NOMO-1 treated with dmso at 0.1 percent for 144 hours (cell line): ENCODE results near the gene ABCA1.
A peak's percentile ranks its signal among the peaks of the same experiment; 100 is the strongest.

Source experiments
- DNase-seq: peaks from one replicate; lab custom pipeline; 2025; ENCODE audit not compliant: unreplicated experiment; lab: John Stamatoyannopoulos, UW

The ABCA1 gene

DNA sequence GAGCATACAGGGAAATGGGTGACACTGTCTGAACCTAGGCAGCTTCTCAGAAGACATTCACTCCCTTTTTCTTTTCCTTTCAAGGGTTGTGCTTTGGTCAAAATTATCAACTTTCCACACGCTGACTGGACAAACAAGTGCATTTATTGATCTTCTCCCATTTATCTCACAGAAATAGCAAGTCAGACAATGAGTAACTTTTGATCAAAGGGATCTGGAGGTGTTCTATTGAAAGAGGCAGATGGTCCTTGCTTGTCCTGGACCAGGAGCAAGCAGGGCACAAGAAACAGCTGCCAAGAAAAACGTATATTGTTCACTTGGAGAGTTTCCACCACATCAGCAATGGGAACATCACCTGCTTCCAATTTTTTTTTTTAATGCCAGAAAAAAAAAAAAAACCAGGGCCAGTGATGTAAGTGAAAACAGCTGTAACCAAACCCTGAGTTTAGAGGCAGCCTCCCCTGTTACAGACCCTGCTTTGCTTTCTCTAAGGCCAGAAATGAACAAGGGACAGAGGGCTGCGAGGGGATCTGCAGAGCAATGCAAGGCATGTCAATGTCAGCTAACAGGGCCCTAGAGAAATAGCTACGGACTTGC, 84.2 kb downstream of the ABCA1 start:
- no peak for DNase-seq

DNA sequence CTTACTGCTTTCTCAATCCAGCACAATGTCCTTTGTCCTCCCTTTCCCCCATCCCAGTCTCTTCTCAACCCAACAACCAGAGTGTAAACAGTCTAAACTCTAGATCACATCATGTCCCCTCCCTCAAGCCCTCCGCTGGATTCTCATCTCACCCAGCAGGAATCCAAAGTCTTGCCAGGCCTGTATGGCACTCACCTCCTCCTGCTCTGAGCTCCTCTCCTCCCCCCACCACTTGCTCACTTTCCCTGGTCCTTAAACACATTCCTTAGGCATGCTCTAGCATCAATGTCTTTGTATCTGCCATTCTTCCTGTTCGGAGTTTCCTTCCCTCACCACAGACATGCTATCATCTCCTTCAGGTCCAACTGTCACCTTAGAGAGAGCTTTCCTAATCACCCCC, 85.3 kb downstream of the ABCA1 start:
- DNase-seq: no peak

DNA sequence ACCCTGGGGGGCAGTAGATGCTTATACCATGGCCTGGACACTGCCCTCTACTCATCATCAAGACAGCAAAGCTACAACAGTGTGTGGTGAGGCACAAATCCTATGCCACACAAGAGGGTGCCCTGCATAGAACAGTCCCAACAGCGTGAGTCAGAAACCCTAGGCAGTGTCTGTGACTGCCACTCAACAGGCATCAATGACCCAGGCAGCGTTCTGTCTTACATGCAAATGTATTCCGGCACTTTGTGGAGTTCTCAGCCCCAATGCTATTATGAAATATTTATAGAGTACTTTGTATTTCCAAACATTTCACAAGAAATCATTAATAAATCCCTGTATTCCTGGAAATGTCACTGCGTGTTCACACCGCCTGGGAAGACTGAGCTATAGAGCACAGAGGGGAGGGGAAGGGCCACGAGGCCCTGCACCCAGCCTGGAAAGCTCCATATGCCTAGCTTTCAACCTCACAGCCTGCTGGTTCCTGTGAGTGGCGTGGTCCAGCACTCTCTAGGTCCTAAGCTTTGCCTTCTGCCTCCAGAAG, 86.3 kb downstream of the ABCA1 start:
- no peak for DNase-seq

DNA sequence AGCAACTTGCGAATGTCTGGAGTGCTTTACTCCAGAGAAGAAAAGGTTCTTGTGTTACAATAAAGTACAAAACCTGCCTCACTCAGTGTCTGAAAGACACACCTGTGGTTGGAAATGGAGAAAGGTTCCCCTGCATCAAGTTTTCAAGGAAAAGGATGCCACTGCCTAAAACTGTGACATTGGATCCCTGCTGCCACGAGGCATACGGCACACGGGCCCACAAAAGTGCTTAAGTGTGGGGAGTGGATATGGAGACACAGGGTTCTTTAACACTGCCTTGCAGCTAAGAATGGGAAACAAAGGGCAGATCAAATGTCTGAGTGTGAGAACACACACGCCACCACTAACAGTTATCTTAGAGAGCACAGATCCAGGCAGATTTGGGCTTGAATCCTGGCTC, 89.0 kb downstream of the ABCA1 start:
- DNase-seq: no peak

DNA sequence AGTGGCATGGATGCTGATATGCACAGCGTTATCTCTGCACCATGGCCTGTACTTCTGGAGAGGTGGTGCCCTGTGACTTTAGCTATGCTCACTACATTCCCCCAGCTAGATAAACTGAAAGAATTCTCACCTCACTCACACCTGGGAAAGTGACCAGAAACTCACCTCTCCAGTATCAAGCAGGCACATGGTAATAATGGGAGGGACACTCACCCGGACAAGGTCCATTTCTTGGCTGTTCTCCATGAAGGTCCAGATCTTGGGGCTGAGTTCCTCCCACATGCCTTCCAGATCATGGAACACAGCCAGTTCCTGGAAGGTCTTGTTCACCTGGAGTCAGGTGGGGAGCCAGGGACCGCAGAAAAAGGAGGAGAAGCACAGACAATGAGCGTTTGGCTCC, 91.2 kb downstream of the ABCA1 start:
- no peak for DNase-seq

DNA sequence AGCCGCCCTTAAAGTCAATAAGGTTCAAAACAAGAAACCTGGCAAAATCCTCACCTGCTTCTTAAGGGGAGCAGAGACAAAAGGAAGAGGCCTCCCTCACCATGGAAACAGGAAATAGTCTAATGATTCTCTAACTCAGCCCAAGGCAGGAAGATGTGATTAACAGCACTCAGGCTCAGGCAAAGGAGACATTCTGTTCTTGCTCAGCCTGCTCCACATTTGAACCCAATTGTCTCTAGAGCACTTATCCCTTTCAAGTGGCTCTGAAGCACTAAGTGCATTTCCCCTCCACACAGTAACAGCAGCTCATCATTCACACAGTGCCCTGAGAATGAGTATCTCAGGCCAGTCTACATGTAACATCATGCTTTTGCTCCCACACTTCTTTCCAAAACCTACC, 91.7 kb downstream of the ABCA1 start:
- DNase-seq: no peak

DNA sequence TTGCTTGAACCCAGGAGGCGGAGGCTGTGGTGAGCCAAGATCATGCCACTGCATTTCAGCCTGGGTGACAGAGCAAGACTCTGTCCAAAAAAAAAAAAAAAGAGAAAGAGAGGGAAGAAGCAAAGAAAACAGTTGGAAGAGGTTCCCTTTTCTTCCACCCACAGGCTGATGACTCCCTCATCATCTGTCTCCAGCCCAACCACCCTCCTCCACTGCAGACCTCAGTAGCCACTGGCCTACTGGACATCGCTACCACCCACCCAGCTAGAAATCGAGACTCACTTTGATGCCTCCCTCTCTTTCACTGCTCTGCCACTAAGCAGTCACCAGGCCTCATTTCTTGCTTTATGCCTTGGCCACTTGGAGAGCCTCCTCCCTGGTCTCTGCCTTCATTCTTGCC, 92.8 kb downstream of the ABCA1 start:
- peak; percentile 38 for DNase-seq

DNA sequence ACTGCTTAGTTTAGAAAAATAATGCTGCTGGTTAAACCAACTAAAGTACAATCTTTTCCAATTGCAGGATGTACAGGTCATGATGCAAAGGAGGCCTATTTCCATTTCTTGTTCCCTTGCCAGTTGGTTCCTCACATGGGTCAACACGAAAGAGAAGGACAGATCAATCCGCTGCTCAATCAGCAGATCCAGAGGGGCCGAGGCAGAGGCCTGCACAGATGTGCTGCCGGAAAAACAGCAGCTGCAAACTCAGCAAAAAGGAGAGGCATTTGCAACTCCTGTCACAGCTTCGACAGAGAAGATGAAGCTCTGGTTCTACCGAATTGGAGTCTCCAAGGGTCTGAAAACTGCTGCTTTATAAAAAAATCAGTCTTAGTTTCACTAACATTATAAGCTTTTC, 94.3 kb downstream of the ABCA1 start:
- DNase-seq: no peak

DNA sequence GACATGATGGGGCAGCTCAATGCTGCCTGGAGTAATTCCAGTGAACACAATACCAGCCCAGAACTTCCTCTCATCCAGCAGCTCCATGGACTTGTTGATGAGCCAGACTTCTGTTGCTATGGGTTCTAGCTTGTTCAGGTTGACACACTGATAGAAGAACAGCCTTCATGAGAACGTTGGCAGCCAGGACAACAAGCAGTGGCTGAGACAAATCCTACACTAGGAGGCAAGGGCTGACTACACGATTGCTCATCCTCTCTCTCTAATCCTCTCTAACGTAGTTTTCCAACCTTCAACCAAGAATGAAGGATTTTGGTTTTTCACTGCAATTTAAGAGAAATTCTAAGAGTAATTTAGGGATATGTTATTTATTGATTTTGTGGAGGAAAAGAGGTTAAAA, 96.3 kb downstream of the ABCA1 start:
- no peak for DNase-seq

DNA sequence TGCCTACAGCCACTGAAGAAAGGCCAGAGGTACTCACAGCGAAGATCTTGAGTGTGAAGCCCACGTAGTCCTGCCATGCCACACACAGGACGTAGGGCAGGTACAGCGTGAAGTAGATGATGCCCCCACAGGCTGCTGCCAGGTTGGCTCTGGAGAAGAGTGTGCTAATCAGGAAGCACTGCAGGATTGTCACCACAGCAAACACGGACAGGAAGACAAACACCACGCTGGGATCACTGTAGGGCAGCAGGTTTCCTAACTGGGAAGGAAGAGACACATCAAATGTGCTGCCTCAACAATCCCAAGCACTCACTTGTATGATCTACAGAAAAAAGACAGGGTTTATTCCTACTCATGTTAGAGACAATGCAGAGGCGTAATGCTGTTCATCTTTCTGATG, 101.0 kb downstream of the ABCA1 start:
- DNase-seq: no peak

DNA sequence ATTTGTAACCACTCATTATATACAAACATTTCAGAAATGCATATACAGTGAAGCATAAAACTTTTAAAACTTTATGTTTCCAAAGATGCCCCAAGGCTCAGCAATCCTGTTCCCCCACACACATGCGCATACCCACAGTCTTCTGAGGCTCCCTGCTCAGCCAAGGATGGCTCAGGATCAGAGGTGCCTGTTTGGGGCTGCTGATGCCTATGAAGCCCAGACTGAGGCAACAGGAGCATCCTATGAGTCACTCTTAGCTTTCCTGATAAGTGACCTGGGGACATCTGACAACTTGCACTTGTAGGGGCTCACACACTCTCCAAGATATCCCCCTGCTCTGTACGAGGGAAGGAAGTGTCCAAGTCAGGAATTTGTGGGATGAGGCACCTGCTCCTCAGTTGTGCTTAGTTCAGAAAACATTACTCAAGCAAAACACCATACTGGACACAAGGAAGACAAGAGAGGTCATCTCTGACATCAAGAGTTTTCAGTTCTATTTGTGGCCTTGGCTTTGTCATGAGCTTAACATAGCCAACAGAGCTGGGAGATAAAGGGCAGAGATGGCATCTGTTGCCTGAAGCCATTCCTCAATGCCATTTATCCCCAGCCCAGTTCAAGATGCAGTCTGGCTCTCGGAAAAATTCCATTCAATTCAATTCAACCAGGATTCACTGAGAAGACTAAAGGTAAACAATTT, 101.7 kb downstream of the ABCA1 start:
- no peak for DNase-seq

DNA sequence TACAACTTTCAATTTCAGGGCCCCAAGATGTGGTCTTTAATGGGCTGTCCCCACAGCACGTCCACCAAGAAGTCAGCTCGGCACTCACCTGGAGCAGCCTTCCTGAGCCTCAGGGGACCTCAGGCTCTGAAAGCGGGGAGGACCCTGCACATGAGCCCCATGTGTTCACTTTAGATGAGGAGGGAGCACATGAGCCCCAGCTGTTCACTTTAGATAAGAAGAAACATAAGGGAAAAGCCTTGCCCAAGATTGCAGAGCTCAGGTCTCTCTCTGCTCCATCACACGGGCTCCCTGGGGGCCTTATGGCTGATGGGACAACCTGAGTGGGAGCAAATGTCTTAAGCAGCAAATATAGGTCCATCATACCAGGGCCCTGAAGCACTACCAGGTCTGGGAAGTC, 107.6 kb downstream of the ABCA1 start:
- DNase-seq: no peak

DNA sequence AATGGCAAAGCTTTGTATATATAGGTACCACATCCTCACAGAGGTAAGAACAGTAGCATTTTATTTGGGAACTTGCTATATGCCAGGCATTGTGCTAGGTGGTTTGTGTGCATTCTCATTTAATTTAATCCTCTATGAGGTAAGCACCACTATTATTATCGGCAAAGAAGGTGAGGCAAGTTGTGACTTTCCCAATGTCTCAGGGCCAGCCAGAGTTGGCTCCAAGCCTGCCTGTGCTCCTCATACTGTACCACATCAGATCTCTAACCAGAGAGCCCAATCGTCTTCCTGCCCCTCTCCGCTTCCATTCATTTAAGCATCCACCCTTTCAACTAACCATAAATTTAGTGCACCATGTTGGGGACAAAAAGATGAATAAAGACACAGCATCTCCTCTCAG, 108.9 kb downstream of the ABCA1 start:
- DNase-seq: no peak

DNA sequence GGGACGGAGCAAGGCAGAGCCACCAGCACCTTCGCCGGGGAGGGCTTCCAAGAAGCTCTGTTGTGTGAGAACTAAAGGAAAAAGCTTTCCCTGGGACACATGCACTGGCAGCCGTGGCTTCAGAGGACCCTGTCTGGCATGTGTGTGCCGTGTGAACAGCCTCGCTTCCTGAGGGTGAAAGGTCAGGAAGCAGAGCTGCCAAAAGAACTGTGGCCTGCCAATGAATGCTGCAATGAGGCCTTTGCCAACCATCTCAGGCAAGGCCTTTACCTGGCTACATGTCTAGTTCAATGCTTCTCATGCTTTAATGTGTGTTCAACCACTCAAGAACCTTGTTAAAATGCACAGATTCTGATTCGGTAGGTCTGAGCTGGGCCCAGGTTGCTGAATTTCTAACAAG, 110.5 kb downstream of the ABCA1 start:
- DNase-seq: no peak

DNA sequence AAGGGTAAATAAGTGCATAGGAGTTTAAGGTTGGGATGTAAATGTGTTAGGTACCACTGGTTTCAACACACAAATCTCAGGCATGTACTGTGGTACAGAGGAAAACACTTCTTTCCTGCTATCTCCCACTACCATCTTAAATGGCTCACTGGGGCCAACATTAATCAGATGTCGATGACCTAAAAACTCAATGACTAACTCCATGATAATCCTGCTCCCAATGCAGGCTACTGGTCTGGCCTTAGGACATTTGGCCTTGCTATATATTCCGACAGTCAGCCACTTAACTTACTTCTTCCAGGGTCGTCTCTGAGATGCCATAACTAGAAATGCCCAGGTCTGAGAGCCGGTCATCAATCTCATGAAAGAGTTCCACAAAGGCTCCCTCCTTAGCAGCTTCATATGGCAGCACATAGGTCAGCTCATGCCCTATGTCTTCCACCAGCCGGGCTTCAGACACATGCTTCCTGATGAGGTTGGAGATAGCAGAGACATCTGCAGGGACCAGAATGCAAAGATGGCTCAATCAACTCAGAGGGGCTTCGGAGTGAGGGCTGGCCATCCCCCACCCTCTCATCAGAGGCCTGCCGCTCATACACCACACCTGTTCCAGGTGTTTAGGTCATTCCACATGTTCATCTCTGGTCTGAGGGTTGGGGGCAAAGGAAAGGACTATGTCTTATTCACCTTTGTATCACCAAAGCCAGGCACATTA, 111.9 kb downstream of the ABCA1 start:
- DNase-seq: no peak

DNA sequence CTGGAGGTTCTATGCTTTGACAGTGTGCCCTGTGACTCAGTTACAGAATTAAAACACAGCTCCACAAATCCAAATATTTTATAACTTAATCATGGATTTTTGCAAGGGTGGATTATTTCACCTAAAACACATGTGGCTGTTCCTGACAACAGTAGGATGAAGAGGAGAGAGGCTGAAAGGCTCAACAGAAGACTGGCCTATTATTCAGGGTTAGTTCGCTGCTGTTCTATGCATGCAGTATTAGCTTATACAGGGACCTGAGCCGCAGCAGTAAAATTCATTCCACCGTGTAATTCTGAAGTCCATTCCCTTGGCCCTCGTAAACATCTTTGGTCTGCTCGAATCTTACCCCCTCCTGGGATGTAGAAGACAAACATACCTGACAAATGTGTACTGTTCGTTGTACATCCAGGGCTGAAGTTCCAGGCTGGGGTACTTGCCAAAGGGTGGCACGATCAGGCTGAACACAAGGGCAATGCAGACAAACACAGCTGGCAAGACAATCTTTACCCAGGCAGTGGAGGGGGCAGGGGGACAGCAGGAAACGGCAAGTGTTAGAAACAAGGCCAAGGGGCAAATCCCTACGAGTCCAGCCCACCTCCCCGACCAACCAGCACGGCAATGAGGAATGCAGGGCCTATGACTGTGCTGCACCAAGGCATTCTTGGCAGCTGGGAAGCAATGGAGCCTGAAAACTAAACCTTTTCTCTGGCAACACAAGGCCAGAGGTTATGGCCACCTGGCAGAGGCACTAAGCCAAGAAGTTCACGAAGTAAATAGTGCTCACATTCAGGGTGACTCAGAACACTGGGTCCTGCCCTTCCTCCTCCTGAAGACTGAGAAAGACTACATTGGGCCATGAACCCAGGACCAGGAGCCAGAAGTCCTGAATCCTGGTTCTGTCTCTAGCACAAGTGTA, 117.3 kb downstream of the ABCA1 start:
- no peak for DNase-seq

DNA sequence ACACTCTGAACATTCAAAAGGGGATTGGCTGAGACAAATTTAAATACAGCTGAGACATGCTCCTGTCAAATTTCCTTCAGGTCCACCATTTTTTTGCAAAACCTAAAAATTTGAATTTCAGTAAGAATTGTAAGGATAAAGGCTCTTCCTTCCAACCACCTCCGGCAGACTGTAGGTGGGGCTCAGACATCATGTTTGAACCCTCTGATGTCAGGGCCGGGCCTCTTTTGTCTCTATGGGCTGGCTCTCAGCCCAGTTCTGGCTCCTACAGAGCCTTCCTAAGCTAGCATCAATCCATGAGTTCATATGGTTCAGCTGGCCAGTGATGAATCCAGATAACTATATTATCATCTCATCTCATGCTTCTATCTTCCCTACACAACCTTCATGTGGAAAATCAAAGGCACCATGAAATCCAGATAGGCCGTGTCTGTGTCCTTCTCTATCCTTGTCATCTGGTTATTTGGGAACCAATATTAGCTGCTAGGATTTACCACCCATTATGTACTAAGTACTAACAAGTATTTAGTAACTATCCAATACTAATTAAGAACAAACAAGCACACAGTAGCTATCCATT, 119.8 kb downstream of the ABCA1 start:
- no peak for DNase-seq

DNA sequence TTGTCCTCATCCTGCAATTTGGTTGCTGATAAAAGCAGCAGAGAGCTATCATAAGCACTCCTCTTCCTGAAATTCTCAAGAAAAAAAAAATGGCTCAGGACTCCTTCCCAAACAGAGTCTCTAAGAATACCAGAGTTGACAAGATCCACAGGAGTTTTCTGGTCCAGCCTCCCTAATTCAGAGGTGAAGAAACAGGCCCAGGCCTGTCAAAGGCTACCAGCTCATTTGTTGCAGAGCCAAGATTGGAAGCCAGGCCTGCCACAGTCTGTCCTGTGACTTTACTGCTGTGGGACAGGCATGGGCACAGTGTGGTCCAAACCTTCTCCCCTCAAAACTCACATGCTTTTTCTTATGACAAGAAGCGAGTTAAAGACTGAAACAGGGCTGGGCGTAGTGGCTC, 122.5 kb downstream of the ABCA1 start:
- DNase-seq: no peak

DNA sequence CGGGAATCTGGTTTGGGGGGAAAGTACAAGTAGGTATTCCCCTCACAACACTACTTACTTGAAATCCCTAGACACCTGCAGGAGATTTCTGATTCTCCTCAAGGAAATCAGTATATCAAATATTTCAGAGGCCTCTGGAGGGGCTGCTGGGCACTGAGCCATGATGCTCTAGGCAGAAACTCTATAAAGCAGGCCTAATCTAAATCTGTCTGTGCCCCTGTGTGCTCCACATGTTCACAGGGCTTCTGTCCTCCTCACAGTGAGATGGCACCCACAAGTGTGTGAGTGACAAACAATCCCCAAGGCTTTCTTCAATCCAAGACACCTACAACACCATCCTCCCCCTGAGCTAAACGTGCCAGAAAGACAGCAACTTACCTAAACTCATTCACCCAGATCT, 125.0 kb downstream of the ABCA1 start:
- DNase-seq: no peak

DNA sequence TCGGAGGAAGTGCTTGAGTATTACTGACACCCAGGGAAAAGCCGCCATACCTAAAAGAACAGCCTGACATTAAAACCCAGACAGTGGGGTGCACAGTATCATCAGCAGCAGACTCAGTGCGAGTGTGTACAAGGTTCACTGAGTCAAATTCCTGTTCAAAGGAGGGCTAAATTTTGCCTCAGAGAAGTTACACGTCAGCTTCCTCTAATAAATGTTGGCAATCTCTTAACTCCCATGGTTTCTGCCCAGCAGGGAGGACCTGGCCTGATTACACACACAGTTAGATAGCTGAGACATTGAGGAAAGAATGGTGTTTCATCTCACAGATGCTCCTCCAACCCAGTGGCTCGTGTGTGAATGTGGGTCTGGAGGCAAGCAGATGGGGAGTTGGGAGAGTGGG, 125.8 kb downstream of the ABCA1 start:
- DNase-seq: no peak
